Jurkat, Clone E6-1 (cell line): Measurements from ENCODE around the gene DGCR8.
"Not testable (repeated sequence)": the region's sequence is repeated elsewhere in the genome, so short reads cannot be mapped to it uniquely, and the experiment has no call there.

Source experiments
- DNase-seq: peaks from one replicate; pipeline ENCODE4 v3.0.0-alpha.2; 2011; ENCODE audit warnings: low read depth, low spot score
- H3K4me3 ChIP-seq: 2 replicates; pipeline ENCODE4 v1.5.1; 2011; ENCODE audit warnings: mild to moderate bottlenecking, low read length, control low read depth, moderate library complexity

Gene DGCR8

DNA sequence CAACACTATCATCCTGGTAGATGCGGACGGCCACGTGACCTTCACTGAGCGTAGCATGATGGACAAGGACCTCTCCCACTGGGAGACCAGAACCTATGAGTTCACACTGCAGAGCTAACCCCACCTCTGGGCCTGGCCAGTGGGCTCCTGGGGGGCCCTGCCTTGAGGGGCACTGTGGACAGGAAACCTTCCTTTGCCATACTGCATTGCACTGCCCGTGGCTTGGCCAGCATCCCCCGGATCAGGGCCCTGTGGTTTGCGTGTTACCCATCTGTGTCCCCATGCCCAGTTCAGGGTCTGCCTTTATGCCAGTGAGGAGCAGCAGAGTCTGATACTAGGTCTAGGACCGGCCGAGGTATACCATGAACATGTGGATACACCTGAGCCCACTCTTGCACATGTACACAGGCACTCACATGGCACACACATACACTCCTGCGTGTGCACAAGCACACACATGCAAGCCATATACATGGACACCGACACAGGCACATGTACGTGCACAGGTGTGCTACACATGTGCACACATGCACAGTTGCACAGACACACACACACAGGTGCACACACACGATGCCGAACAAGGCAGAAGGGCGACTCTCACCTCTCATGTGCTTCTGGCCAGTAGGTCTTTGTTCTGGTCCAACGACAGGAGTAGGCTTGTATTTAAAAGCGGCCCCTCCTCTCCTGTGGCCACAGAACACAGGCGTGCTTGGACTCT is 15.3 kb upstream of the DGCR8 start:
- no peak overlapping the region for H3K4me3 ChIP-seq
- DNase-seq, result no peak

DNA sequence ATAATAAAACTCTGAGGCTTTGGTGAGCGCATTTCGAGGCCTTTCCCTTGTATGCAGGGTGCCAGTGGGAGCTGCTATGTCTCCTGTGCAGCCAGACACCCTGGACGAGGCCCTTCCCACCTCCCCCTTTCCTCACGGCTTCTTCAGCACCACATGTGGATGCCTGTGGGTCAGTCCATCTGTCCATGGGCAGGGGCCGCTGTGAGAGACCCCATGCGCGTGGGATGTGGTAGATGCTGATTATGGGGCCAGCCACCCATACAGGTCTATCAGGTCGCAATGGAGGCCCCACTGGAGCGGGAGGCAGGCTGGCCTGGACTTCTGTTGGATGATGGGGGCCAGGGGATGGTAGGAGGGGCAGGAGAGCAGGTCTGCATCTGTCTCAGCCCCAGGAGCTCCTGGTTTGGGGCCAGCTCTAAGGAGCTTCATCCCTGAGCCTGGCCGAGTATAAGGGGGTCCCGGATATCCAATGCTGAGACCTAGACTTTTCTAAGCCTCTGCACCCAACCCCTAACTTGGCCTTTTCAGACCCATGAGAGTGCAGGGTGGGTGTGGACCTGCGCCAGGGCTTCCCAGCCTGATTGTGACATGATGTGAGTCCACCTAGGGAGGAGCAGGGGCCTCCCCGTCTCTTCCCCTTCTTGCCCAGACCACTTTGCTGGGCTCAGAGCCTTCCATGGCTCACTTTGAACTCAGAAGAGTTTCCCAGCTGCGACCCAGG is 14.0 kb upstream of the DGCR8 start:
- no peak for DNase-seq

DNA sequence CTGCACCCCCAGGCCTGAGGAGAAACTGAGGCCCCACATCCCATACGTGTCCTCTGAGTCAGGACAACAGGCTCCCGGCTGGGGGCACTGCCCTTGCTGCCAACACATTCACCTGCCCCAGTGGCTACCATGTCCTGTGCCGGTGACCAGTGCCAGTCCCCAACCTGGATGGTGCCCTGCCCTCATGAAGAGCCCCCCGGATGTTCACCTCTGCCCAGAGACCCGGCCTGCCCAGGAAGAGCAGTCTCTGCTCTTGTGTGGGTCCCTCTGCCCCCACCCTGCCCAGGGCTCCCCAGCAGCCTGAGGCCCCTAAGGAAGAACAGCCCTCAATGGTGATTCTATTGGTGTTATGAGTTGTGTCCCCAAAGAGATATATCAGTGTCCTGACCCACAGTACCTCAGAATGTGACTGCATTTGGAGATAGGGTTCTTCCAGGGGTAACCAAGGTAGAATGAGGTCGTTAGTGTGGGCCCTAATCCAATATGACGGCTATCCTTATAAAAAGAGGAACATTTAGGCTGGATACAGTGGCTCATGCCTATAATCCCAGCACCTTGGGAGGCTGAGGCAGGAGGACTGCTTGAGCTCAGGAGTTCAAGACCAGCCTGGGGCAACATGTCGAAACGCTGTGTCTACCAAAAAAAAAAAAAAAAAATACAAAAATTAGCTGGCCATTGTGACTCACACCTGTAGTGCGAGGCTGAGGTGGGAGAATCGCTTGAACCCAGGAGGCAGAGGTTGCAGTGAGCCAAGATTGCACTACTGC is 13.2 kb upstream of the DGCR8 start:
- H3K4me3 ChIP-seq, result no peak overlapping the region
- DNase-seq, result no peak

More for the DNA sequence above, 14.0 kb upstream of the DGCR8 start:
- no peak overlapping the region for H3K4me3 ChIP-seq

DNA sequence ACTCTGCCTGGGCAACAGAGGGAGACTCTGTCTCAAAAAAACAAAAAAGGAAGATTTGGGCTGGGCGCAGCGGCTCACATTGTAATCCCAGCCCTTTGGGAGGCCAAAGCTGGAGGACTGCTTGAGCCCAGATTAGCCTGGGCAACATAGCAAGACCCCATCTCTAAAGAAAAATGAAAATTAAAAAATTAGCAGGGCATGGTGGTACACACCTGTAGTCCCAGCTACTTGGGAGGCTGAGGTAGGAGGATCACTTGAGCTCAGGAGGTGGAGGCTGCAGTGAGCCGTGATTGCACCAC is 12.7 kb upstream of the DGCR8 start:
- not testable (repeated sequence) for DNase-seq, H3K4me3 ChIP-seq

DNA sequence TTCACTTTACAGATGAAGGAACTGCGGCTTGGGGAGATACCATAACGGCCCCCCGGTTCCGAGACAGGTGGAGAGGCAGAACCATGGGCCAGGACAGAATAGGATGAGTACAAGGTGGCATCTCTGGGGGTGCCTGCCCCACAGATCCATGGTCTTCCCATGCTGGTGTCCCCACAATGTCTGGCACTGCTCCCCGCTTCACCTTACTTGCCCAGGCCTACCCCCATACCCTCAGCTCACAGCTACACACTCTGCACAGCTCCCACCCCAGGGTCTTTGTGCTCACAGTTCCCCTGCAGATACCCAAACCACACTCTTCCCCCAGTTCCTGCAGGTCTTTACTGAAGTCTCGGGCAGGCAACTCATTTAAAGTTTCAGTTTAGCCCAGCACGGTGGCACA is 11.4 kb upstream of the DGCR8 start:
- H3K4me3 ChIP-seq, result no peak overlapping the region
- DNase-seq, result no peak

DNA sequence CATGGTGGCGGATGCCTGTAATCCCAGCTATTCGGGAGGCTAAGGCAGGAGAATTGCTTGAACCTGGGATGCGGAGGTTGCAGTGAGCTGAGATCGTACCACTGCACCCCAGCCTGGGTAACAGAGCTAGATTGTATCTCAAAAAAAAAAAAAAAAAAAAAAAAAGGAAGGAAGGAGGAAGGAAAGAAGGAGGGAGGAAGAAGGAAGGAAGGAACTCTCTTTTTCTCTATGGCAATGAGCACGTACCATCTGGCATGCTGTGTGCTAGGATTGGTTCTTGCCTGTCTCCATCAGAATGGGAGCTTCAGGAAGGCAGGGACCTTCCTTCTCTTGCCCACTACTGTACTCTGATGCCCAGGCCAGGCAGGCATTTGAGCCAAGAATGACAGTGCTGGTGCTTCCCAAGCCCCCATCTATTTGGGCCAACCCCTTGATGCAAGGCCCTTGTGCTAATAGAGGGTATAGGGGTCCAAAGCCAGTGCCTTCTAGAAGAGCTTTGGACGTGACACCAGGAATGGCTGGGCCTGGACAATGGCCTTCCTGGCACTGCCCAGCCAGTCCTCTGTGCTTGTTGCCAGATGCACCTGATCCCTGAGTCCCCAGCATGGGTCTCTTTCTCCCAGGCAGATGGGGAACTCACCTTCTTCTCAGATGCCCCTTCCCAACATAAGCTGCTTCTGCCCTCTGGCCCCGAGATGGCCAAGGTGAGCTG is 10.6 kb upstream of the DGCR8 start:
- no peak overlapping the region for H3K4me3 ChIP-seq
- DNase-seq, result no peak

DNA sequence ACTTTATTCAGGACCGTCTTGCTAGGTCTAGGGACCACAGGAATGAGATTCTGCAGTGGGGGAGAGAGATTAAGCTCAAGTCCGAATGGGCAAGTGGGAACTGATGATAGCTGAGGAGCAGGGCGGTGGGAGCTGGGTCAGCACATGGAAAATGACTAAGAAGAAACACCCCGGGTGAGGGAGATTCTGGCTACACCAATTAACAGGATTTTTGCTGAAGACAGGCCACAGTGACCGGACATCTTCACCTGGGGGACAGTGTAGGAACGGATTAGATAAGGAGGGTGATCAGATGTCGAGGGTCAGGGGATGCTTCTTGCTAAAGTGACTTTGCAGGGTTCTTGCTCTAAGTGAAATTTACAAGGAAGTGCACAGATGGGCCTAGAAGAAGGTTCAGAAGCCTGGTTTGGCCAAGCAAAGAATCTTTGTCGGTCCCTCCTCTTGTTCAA is 8.5 kb upstream of the DGCR8 start:
- DNase-seq, result no peak
- H3K4me3 ChIP-seq, result no peak overlapping the region

DNA sequence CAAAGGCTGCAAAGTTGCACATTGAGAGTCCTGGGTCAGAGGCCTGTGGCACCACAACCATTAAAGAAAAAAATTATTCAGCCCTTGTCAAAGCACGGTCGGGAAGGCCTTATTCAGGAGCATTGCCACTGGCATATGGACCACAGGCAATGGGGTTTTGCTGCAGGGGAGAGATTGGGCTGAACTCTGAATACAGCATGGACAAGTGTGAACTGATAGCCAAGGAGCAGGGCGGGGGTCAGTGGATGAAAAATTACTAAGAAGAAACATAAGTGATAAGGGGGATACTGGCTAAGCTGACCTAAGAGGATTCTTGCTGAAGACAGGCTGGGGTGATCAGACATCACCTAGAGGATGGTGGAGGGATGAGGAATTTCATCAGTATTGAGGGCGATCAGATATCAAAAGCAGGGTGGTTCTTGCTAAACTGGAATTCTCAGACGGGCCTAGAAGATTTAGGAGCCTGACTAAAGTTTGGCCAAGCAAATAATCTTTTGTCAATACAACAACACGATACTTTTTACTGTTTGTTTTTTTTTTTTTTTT is 3.3 kb upstream of the DGCR8 start:
- H3K4me3 ChIP-seq, result no peak overlapping the region
- no peak for DNase-seq

DNA sequence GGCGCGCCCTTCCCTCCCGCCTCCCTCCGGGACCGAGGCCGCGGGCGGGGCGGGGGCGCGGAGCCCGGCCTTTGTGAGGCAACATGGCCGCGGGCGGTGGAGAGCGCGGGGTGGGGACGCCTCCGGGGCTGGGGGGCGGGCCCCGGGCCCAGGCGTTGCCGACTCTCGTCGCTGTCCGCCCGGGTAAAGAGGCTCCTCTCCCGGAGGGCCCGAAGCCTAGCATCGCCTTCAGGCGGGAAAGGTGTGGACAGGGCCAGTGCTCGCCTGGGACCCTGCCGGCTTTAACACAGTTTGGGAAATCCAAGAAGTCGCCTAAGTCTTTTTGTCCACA is 369 bp downstream of the DGCR8 start:
- DNase-seq, result peak; percentile 31

DNA sequence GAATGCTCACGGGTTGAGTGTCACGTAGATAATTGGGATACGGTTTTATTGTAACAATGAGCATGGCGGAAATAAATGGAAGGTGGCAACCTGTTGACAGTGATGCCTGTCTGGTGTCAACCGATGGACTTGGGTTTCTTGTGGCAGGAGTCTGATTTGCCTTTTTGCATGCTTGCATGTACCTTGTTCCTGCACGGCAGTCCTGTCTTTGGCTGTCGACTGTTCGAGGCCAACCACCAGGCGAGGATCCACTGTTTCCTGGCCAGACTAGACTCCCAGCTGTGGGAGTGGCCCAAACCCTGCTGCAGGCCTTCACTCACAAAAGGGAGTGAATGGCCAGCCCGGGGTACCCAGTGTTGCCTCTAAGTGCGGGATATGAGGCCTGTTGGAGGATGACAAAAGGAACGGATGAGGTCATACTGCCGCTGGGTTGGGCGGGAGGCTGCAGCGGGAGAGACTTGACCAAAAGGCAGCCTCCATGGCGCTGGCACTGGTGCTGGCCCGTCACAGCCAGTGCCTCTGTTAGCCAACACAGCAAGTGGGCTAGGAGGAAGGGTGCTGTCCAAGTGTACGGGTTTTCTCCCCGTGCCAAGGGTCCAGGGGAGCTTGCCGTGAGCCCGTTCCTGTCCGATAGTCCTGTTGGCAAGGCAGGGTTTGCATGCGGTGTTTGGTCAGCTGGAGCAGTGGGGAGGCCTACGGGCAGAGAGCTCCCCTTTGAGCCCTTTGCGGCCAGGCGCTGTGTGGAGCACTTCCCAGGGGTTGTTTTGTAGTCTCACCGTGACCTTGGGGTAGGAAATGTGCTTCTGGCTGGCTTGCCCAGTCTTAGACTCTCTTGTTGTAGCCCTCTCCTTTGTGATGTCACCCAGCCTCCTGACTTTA is 974 bp downstream of the DGCR8 start:
- DNase-seq, result no peak

More for the DNA sequence above, 369 bp downstream of the DGCR8 start:
- H3K4me3 ChIP-seq, result peak overlapping the region; percentile 98

DNA sequence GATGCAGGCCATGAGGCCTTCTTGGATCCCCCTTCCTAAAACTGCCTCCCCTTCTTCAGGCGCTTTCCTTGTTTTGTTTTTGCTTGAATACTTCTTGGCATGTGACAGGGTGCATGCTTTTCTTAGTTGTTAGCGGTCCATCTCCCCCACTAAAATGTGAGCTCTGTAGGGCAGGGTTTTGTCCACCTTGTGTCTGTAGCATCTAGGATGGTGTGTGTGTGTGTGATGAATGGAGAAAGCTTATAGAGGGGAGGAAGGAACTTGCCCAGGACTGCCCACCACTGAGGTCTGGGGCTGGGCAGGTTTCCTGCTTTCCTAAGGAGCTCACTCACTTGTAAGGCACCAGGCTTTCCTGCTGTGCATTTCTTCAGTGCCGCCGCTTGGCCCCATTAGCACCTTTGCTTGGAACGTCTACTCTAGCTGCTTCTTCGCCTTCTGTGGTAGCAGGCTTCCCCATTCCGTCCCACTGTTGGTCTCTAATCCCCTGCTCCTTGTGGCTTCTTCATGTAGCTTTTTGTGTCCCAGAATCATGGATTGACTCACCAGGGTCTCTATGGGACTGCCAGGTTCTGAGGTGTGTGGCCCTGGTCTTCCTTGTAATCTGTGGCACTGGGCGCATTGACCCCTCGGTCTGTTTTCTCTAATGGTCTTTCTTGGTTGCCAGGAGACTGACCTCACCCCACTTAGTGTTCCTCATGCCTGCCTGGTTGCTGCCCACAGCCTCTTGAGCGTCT is 3.3 kb downstream of the DGCR8 start:
- no peak for DNase-seq
- H3K4me3 ChIP-seq, result no peak overlapping the region

More for the DNA sequence above, 974 bp downstream of the DGCR8 start:
- H3K4me3 ChIP-seq, result peak overlapping the region; percentile 98

DNA sequence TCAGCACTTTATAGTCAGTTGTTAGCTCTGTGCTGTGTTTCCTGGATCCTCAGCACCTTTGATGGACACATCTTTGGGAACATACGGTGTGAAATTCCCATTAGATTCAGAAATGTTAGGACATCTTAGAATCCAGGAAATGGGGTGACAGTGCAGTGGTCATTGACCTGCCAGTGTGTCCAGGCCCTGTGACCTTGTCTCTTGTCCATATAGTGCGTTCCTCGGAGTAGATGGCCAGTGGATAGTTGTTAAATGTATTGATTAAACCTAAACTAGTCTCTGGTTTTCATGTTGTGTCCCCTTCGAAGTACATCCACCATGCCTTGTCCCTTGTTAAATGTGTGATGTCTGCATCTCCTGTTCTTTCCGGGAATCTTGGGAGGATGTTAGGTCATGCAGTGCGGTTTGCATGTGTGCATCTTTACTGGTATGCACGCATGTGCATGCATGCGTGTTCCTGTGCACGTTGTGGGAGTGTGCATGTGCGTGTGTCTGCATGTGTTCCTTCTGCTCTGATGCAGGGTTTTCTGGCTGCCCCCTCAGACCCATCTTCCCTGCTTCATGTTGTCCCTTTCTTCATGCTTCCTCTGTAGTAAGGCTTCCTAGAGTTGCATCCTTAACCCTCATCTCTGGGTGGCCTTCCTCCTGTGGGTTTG is 4.0 kb downstream of the DGCR8 start:
- no peak for DNase-seq
- no peak overlapping the region for H3K4me3 ChIP-seq

DNA sequence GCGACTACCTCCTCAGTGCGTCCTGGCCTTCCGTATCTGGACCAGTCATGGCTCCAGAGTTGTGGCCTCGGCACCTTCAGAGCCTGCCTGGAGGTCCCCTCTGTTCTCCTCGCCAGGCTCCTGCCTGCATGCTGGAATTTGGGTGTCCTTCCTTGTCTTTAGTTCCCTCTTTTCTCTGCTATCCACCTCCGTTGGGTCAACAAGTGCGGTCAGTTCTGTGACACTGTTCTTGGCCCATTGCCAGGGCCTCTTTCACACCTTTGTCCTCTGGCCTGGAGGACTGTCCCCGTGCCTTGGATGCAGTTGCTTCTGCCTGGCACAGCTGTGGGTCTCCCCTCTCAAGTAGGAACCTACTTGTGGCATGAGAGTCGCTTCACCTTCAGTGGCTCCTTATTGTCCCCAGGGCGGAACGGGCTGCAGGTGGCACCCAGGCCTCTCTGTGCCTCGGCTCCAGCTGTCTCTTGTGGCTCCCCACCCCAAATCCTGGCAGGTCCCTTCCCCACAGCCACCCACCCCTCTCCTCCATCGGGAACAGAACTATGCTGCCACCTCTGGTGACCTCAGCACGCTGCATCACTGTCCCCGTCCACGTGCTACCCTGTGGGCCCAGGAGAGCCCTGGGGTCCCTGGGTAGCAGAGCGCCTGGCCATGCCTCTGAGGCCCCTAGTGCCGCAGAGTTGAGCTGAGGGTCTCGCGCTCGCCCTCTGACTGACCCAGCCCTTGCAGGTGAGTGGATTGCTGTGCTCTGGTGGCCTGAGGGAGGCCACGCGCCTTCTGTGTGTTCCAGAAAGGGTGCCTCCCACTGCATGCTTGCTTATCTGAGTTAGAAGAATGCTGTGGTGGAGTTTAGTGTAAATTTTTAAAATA is 4.7 kb downstream of the DGCR8 start:
- H3K4me3 ChIP-seq, result no peak overlapping the region
- DNase-seq, result no peak

DNA sequence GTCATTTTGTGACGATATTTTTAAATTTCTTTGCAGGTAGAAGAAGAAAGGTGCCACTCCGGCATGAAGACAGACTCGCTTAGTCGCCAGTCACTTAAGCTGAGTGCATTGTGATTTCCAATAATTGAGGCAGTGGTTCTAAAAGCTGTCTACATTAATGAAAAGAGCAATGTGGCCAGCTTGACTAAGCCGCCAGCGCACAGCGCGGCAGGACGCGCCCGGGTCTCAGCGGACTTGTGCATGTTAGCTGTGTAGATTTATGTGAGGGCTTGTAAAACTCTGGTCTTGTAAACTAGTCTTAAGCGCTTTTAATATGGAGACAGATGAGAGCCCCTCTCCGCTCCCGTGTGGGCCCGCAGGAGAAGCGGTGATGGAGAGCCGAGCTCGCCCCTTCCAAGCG is 5.6 kb downstream of the DGCR8 start:
- no peak for DNase-seq
- no peak overlapping the region for H3K4me3 ChIP-seq

DNA sequence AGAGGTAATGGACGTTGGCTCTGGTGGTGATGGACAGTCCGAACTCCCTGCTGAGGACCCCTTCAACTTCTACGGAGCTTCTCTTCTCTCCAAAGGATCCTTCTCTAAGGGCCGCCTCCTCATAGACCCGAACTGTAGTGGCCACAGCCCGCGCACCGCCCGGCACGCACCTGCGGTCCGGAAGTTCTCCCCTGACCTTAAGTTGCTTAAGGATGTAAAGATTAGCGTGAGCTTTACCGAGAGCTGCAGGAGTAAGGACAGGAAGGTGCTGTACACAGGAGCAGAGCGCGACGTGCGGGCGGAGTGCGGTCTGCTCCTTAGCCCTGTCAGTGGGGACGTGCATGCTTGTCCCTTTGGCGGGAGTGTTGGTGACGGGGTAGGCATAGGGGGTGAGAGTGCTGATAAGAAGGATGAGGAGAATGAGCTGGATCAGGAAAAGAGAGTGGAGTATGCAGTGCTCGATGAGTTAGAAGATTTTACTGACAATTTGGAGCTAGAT is 6.1 kb downstream of the DGCR8 start:
- no peak overlapping the region for H3K4me3 ChIP-seq
- no peak for DNase-seq

DNA sequence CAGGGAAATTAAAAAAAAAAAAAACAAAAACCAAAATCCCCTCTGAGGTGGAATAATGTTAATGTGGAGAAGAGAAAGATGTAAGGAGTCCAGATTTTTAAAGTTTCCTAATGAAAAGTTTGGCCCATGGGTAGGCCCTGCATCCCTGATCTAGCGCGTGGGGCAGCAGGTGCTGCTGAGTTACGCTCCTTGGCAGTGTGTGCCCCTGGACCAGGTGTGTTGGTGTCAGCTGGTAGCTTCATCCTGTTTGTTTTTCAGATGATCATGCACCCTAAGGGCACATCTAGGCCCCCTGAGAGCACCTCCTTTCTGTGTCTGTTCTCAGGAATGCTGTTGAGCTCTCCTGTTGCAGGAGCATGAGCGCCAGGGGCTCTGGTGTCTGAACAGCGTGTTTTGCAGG is 6.7 kb downstream of the DGCR8 start:
- DNase-seq, result no peak
- H3K4me3 ChIP-seq, result no peak overlapping the region
